GM21528 (cell line): Measurements from ENCODE around the gene OOSP2.

Experiments used
- ATAC-seq: cut with Tn5 transposase; IDR thresholded peaks from one replicate; pipeline ENCODE4 v1.9.1; 2021; ENCODE audit warnings: mild to moderate bottlenecking, moderate library complexity; ENCODE audit not compliant: unreplicated experiment, low FRiP score

Gene OOSP2

DNA sequence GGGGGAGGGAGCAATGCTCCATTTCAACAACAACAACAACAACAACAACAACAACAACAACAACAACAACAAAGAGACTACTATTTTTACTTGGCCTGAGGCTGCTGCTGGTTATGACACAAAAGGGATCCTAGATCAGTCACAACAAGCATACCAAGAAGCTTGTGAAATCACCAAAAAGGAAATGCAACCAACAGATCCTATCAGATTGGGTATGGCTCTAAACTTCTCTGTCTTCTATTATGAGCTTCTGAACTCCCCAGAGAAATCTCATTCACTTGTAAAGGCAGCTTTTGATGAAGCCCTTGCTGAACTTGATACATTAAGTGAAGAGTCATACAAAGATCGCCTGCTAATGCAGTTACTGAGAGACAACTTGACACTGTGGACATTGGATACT lies 37.8 kb downstream of the OOSP2 start:
- ATAC-seq = no peak

DNA sequence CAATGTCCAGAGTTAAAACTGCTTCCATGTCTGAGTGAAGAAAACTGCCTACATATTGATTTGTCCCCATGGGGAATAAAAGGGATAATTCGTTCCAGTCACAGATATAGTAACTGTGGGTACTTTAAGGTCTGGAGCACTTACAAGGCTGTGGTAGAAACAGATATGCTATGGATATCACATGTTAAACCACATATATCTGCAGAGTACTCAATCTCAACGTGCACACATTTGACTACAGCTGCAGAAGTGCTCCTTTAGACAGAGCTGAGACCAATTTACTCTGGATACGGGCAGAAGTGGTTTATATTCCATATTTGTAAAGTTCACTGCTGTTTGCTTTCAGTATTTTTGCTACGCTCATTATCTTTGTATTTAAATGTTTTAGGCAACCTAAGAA lies 38.5 kb downstream of the OOSP2 start:
- no peak for ATAC-seq

DNA sequence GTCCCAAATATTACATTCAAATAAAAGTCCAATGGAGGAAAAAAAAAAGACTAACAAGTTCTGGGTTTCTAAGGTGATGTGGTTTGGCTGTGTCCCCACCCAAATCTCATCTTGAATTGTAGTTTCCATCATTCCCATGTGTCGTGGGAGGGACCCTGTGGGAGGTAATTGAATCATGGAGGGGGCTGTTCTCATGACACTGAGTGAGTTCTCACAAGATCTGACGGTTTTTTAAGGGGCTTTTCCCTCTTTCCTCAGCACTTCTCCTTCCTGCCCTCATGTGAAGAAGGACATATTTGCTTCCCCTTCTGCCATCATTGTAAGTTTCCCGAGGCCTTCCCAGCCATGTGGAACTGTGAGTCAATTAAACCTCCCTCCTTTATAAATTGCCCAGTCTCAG lies 40.3 kb downstream of the OOSP2 start:
- ATAC-seq = no peak

DNA sequence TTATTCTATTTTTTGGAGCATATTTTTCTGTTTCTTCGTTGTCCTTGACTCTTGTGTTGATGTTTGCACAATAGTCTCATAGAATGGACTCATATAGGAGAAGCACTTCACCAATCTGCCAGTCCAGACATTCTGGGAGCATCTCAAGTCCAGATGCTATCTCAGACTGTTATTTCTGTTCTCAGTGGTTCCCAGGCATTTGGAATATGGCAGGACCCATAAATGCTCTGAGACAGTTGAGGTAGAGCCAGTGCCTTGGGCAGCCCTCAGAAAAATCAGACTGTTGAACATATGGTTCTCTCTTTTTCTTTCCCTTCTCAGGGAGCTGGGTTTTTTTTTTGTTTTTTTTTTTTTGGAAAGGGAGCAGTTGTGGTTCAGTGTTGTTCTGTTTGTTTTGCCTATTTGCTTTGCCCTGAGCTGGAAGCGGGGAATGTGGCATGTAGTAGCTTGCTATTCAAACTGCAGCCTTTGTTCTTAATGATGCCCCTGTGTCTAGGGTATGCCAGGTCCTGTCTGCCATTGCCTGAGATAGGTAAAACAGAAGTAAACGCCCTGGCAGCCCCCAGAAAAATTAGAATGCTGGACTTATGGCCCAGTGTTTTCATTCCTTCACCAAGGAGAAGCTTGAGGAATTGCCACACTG lies 44.5 kb downstream of the OOSP2 start:
- no peak for ATAC-seq

DNA sequence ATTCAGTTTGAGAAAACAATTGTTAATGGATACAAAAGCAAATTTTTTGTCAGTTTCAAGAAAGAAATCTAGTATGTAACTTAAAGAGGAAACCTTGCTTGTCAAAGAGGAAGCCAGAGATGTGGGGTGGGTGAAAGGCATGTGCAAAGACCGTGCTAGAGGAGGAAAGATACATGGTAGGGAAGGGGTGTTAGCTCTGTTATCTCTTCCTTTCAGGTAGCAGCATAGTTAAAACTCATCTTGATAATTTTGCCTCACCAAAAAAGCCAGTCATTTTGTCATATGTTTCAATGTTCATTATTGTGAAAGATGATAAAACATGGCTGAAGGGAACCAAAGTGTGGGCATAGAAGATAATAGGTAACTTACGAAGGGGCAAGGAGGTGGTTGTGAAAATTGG lies 45.7 kb downstream of the OOSP2 start:
- ATAC-seq = no peak

DNA sequence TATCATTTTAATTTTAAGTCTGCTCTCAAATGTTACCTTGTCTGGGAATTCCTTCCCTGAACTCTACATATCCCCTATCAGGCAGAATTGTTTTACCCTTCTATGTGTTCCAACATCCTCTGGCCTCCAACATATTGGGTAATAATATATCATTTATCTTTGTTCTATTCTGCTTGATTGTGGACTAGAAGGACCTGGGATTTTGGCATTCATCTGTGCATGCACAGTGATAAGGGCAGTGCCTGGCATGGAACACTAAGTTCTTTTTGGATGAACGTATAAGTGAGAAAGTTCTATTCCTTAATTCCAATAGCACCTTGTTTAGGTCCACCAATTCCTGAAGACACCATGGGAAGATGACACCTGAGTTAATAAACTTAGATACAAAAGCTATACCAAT lies 47.0 kb downstream of the OOSP2 start:
- ATAC-seq = no peak

DNA sequence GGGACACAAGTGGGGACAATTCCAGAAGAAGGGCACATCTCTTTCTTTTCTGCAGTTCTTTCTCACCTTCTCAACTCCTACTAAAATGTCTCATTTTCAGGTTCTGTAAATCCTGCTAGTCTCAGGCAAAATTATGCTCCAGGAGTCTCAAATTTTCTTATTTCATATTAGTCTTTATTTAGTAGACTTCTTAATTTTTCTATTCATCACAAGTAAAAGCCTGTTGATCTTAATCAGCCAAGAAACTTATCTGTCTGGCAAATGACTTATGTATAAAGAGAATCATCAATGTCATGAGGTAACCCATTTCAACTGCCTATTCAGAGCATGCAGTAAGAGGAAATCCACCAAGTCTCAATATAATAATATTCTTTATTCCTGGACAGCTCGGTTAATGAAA lies 48.2 kb downstream of the OOSP2 start, which contains the start of gene MS4A2:
TSS of gene MS4A2 (plus strand) at position 301 of the 400 bp plus-strand sequence. CDS start 102 bp downstream, outside the sequence.
- ATAC-seq = no peak

DNA sequence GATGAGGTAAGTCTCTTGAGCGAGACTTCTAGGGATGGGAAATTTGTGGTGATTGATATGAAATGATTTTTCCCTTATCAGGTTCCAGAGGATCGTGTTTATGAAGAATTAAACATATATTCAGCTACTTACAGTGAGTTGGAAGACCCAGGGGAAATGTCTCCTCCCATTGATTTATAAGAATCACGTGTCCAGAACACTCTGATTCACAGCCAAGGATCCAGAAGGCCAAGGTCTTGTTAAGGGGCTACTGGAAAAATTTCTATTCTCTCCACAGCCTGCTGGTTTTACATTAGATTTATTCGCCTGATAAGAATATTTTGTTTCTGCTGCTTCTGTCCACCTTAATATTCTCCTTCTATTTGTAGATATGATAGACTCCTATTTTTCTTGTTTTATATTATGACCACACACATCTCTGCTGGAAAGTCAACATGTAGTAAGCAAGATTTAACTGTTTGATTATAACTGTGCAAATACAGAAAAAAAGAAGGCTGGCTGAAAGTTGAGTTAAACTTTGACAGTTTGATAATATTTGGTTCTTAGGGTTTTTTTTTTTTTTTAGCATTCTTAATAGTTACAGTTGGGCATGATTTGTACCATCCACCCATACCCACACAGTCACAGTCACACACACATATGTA lies 55.4 kb downstream of the OOSP2 start:
- ATAC-seq = no peak

DNA sequence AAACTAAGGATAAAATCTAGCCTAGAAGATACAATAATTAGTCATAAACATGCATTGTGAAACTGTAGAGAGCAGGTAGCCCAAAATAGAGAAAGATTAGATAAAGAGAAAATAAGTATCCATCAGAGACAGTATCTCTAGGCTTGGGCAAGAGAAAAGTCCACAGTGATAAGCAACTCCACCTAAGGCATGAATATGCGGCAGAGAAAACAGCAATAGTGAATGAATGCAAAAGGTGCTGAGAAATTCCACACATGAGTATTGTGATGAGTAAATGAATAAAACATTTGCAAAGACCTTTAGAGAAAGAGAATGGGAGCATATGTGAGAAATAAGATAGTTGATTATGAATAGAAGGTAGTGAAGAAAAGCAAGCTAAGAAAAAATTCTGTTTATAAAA lies 57.0 kb downstream of the OOSP2 start:
- no peak for ATAC-seq
